HG03354 (cell line): ENCODE data around the gene FMN1.

Source experiments
- ATAC-seq: cut with Tn5 transposase; IDR thresholded peaks from one replicate; pipeline ENCODE4 v1.9.1; 2021; ENCODE audit warnings: mild to moderate bottlenecking; ENCODE audit not compliant: unreplicated experiment, poor library complexity, severe bottlenecking

Gene FMN1

DNA sequence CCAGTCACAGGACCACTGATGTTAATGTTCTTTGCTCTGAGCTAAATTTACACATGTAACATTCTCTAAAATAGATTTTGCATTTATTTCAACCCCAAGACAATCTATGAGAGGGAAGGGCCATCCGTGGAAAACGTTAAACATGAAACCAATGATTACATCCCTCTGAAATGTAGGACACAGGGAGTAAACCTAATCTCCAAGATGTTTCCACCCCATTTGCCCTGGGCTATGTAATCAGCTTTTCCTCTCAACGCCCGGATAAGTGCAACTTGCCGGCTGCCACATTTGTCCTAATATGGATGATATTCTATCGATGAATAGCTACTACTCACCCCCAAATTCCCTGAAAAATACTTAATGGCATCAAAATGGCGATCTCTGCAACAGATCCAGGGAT lies 6.4 kb upstream of the FMN1 start:
- no peak for ATAC-seq

DNA sequence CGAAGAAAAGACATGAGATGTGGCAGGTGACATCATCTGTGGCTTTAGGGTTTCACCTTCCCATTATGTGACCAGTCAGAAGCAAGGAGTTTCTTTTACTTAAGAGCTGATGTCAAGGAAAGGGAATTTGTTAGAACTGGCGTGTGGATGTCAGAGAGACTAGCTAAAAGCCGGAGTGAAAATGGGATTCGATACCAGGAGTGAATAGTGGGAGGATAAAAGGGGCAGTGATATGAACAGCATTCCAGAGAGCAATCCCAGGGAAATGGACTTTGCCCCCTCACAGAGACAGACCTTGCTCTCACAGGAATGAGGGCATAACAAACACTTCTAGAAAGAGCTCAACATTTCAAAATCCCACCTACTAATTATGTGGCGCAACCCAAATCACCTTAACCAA lies 5.9 kb upstream of the FMN1 start:
- no peak for ATAC-seq

DNA sequence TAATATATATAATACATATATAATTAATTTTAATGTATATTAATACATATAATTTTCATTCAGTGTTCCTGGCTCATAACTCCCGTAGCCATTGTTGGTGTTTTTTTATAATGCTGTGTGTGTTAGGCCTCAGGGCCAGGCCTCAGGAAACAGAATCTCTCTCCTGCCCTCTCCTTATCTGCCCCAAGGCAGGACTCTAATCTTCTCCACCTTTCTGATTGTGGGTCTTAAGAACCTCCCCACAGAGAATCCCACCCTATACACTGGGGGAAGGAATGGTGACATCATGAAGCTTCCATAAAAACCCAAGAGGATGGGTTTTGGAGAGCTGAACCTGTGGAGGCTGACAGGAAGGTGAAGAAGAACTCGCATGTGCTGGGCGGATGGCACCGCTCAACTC lies 4.0 kb upstream of the FMN1 start:
- ATAC-seq: no peak

DNA sequence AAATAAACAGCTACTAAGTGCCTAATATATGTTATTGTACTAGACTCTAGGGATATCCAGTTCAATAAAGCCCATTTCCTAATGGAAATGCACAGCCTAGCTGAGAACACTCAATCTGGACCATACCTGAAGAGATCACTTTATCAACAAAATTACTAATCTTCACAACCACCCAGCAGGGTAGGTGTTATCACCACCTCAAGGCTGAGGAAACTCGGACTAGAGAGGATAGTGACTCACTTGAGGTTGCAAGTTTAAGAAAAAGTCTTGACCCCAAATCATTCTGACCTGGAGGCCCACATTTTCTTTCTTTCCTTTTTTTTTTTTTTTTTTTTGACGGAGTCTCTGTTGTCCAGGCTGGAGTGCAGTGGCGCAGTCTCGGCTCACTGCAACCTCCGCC lies 3.1 kb upstream of the FMN1 start:
- ATAC-seq: no peak

DNA sequence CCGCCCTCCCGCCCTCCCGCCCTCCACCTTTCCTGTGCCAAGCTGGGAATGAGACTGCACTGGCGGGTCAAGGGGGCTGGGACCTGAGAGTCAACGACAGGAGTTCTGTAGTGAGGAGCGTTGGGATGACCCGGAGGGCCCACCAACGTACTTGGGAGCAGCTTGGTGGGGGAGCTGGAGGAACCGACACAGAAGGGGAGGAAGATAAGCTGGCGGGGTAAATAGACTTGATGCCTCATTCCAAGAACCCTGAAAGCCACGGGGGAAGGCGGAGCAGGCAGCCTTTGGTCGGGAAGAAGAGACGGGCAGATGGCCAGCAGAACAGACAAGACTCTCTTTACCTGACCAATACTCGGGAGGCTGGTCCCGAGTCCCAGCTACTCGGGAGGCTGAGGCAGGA lies 277 bp downstream of the FMN1 start:
- ATAC-seq: no peak

DNA sequence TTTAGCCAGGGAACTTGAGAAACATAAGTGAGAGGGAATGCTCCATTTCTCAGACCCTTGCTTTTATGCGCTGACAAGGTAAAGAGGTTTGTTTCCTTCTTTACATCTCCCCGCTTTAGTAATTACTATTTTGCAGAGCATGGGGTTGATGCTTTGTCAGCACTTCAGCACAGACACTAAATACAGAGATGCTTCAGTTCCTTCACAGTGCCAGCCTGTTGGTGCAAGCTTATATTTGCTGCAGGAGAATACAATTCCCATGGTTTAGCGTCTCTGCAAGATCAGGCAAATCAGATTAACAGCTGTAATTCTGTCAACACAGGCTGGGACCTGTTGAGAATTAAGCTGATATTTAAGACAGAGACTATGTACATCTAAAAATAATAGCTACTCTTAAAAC lies 2.9 kb downstream of the FMN1 start:
- no peak for ATAC-seq

DNA sequence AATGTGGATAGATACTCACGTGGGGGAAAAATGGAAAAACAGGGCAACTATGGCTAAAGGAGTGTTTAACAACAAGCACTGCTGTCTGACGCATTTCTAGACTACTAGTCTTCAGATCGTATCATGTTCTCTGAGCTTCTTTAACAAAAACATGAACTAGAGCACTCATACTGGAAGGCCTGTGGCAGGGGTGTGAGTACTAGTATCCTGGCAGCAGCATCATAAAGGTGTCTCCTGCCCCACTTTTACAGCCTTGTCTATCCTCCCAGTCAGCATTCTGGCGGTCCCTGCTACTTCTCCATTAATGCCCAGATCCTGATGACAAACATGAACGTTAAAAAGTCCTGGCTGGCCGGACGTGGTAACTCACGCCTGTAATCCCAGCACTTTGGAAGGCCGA lies 4.0 kb downstream of the FMN1 start:
- no peak for ATAC-seq

DNA sequence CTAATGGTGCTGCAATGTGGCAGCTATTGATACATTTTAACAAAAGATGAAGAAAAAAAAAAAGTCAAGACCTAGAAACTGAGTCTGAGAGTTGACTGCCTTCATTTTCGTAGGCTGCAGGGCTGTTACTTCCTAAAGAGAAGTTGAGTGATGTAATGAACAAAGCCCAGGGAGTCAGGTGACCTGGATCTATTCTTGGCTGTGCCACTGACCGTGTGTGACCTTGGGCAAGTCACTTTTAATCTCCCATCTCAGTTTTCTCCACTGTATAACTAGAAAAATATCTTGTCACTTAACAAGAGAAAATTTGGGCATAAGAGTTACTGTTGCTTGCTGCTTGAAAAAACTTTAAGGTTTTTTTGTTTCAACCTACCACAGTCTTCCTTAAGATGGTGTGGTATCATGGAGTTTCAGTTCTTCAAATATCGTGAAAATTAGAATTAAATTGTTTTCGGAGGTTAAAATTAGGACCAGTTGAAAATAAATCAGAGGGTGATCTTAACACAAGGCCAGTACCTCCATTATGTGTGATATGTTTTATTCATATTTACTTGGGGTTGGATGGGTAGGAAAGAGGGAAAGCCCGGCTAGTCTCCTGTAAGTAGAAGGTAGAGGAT lies 5.8 kb downstream of the FMN1 start:
- ATAC-seq: no peak

DNA sequence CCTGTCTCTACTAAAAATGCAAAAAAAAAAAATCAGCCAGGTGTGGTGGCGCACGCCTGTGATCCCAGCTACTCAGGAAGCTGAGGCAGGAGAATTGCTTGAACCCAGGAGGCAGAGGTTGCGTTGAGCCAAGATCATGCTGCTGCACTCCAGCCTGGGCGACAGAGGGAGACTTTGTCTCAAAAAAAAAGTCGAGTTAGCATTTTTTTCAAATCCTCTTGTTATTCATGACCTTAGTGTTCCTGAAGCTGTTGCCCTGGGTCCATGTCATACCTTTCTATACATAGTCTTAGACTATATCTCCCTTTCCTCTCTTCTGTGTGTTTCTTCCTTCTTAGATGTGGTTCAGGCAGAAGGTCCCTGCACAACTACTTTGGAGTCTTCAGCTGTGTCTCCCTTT lies 6.4 kb downstream of the FMN1 start:
- ATAC-seq: no peak

DNA sequence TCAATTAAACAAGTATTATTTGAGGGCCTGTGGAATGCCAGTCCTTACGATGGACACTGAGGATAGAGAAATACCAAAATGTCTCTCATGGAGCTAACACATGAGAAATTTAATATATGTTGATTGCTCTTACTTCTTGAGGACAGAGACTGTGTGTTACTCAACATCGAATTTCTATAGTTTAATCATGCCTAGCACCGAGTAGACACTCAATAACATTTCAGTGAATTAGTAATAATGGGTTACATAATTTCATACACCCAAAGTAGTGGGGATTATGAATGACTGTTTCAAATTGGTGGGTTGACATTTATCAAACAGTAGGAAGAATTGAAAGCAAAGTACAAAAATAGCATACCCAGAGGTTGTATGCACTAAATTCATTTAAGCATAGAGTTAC lies 11.2 kb downstream of the FMN1 start:
- ATAC-seq: no peak

DNA sequence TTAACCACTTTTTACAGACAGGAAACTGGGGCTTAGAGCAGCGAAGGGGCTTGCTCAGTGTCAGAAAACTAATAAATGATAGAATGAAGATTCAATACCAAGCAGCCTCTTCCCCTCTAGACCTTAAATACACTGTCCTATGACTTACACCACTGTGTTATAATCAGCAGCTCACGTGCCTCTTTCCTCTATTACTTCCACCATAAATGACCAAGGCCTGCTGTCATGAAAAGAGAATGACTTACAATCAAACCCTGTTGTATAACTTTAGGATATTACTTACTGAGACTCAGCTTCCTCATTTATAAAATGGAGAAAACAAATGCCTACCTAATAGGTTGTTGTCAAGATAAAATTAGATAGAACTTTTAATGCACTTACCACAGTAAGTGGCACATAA lies 11.6 kb downstream of the FMN1 start:
- no peak for ATAC-seq

DNA sequence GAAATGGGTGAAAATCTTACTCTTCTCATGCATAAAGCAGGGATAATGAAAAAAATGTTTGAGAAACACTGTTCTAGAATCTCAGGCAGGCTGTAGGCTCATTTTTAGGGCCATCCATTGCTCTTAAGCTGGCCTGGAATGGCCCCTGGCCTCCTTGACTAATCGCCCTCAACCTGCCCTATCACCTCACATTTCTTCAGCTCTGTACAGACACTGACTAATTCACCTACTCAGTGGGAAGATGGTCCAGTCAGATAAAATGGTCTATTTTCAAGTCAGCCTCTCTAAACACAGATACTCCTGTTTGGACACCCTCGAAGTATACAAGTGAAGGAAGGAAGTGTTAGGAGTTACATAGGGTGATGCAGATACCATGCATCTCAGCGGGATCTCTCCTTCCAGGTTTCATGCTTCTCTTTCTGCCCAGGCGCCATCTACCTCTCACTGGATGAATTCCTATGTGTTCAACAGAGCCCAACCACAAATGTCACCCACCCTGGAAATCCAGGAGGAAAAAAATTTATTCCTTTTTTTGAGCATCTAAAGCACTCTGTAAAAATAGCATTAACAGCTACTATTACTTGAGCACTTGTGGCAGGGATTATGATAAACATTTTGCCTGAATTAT lies 12.1 kb downstream of the FMN1 start:
- ATAC-seq: no peak

DNA sequence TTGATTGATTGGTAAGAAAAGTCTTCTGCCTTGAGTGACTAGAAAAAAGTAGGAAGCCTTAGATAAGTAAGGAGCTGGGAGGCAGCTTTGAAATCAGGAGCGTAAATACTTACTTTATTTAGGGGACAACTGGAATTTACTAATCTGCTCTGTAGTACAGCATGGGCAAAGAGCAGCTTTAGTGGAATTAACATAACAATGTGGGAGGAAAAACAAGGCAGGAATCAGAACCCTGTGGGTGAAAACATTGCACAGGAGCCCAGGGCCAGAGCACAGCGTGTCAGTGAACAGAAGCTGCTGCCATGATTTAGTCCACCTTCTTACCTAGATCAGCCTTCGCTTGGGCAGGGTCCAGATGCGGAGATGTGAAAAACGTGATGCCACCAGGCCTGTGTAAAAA lies 14.6 kb downstream of the FMN1 start:
- no peak for ATAC-seq

DNA sequence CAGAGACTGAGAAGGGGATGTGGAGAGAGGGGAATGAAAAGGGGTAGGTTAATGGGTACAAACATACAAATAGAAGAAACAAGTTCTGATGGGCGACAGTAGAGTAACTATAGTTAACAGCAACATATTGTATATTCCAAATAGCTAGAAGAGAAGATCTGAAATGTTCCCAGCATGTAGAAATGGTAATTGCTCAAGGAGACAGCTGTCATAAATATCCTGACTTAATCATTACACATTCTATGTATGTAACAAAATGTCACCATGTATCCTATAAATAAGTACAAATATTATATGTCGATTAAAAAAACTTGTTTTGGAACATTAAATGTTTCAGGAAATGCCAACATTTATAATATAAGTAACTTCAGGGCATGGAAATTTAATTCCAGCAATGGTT lies 23.3 kb downstream of the FMN1 start:
- no peak for ATAC-seq

DNA sequence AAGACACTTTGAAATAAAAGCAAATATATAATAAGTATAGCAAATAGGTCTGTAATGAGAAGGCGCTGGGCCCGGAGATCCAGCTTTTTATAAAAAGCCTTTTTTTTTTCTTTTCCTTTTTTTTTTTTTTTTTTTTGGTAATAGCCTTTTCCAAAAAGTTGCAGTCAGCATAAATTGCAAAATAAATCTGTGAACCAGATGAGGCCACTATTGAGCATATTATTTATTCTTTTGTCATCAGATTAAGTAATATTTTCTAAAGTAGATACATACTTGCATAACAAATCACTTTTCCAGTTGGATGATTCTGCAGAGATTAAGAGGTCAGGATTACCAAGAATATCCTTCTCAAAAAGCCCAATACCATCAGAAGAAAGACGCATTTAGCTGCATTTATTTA lies 24.9 kb downstream of the FMN1 start:
- ATAC-seq: no peak

DNA sequence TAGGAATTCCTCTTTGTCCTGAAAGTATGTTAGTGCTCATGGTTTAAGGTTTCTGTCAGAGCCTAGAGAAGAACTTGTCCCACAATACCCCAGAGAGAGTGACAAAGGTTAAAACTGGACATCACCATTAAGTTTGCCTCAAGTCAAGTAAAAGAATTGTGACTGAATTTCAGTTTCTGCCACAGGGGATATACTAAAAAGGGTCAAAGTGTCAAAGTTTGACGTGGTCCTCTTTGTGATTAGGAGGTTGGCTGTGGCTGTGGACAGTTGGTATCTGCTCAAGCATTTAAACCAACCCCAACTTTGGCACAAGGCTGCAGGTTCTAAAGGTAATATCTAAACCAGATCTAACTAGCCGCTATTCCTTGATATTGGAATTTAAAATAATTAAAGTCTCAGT lies 26.1 kb downstream of the FMN1 start:
- ATAC-seq: no peak

DNA sequence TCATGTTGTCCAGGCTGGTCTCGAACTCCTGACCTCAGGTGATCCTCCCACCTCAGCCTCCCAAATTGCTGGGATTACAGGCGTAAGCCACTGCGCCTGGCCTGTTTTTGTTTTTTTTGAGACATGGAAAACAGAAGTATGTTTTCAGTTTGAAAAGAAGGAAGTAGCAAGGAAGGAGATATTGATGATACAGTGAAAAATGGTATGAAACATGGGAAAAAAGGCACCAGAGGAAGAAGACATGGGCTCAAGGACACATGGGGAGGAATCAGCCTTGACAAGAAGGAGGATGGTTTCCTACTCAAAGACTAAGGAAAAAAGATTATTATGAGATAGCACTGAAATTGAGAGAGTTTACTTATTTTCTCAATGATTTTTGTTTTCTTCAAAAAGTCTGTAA lies 30.7 kb downstream of the FMN1 start:
- ATAC-seq: no peak

DNA sequence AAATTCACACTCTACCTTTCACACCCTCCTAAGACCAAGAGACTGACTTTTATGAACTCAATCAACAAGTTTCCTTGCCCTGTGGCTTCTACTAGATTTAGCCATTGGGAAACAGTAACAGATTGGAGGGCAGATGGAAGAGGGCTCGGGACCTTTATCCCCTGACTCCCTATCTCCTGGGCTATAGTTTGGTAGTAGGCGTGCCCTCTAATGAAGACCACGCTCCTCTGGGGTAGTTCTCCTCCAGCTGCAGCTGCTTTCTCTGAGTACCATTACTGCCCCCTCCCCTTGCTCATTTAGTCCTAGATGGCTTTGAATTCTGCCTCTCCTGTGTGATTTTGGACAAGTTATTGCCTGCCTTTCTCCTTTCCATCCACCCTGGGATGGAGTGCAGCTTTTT lies 33.3 kb downstream of the FMN1 start:
- ATAC-seq: no peak

DNA sequence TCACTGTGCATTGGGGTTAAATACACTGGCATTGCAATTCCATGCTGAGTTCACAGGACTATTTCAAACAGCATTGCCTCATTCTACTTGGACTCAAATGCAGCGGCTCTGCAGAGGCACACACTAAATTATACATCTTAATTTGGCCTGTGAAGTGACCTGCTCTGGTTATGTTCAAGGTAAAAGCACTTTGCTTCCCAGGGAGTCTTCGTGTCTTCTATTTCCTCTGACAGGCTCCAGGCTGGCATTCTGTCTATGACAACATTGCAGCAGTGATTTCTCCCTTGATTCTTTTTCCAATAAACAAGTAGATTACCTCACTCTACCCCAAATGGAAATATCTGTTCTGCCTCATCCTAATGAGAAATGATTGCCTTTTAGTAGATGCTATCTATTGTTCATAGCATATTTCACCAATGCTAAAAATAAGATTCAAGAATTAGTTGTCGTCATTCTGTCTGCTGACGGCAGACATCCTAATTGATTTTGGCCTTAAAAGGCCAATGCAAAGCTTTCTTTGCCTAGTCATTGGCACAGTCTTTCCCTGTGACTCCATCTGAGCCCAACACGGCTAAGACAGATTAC lies 33.8 kb downstream of the FMN1 start:
- ATAC-seq: no peak

DNA sequence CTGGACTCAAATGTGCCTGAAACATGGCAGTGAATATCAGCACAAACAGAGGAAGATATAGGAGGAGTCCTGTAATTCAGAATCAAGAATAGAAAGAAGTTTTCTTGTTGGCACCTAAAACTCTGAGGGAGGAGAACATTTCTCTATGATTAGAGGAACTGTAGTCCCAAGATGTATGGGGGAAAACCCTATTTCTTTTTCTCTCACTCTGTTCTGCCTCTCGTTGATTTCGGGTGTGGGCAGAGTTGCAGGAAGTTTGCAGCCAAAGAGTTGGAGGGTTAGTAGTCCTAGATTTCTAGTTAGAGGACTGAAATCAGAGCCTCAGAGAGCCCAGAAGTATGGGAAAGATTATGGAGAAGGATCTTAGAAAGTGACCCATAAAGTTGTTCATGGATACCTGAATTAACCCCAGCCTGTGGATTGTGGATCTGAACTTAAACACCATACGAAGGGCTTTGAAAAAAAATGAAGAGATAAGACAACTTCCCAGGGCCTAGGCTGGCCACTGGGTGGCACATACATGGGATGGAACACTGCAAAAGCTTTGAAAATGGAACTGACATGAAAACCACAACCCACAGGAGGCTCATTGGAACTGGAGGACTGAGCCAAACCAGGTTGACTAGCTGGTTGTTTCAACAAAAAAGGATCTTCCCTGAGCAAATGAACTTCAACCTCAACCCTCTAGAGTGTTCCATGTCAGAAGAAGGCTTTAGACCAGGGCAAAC lies 34.6 kb downstream of the FMN1 start:
- ATAC-seq: no peak

DNA sequence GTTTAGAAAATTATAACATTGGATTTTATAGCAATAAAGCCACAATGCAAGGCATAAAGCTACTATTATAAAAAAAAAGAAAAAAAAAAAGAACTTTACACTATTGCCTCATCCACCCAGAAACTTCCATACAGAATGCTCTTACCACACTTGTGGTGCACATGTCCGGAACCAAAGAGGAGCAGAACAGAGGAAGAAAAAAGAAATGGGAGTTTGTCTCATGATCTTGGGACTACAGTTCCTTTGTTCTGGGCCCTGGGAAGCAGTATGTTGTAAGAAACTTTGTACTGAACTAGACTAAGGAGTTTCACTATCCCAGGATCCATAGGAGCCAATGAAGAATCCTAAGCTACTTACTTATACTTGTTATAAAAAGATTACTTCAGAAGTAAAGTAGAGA lies 36.1 kb downstream of the FMN1 start:
- no peak for ATAC-seq
